ENCODE measurements around the gene TBC1D4.
A peak's percentile ranks its signal among the peaks of the same experiment; 100 is the strongest.

TBC1D4 gene

DNA sequence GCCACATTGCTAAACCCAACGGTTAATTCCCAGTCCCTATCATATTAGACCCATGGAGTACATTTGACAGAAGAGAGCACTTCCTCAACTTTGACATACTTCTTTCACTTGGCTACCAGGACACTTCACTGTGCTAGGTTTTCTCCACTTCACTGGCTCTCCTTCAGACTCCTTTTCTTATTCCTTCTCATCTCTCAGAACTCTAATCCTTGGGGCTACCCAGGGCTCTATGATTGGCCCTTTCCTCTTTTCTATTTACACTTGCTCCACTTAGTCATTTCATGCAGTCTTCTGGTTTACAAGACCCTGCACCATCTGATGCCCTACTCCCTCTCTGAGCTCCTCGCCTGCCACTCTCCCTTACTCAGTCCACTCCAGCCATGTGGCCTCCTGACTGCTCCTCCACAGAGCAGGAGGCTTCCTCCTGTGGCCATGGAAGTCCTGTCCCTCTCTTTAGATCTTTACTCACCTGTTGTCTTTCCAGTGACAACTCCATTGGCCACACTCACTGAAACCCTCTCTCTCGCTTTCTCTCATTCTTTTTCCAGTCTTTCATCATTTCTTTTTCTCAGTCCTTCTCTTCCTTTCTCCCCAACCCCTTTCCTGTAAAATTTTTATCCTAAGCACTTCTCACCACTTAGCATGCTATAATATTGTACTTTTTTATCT is 90.4 kb downstream of the TBC1D4 start:
- Histone ChIP-seq H2AFZ (ENCODE audit: low read depth, low read length) (no peak overlapping the region), H2BK120ac (ENCODE audit: low read depth, low read length) (no peak overlapping the region), H3K4me2 (ENCODE audit: low read length, poor library complexity, severe bottlenecking) (no peak overlapping the region), H3K14ac (ENCODE audit: low read length in 2 of 2) (peak overlapping the region in 1 of 2 experiments; percentile 65), H3K18ac (ENCODE audit: low read depth in 1 of 2, low read length in 2 of 2) (peak overlapping the region in 1 of 2 experiments; percentile 30), H3K4me3 (ENCODE audit: insufficient read depth in 1 of 2, low read depth in 1 of 2, low read length in 2 of 2) (no peak overlapping the region), H4K8ac (ENCODE audit: low read length) (no peak overlapping the region), H3K79me1 (replicated peaks; ENCODE audit: low read length, poor library complexity, severe bottlenecking) (peaks cover 5% of the 10 kb centered on the region), H3K27me3 (ENCODE audit: control insufficient read depth in 1 of 2, insufficient read depth in 1 of 2, low read length in 2 of 2) (no peaks in the 10 kb centered on the region), H3K27ac (ENCODE audit: low read length, poor library complexity, severe bottlenecking) (no peak overlapping the region), H4K91ac (ENCODE audit: low read length) (no peak overlapping the region), H2BK5ac (ENCODE audit: low read depth, low read length, poor library complexity, severe bottlenecking) (no peak overlapping the region), H3K23ac (ENCODE audit: low read length in 2 of 2) (no peak overlapping the region), H3K4ac (ENCODE audit: low read depth in 1 of 2, low read length in 2 of 2) (no peak overlapping the region), H3K4me1 (ENCODE audit: control insufficient read depth, insufficient read depth, low read depth, low read length) (no peaks in the 10 kb centered on the region), H2BK12ac (ENCODE audit: low read length in 2 of 2) (no peak overlapping the region), H3K9ac (ENCODE audit: low read length) (no peak overlapping the region), H3K9me3 (ENCODE audit: control insufficient read depth, low read length) (no peaks in the 10 kb centered on the region), H2BK15ac (ENCODE audit: low read depth, poor library complexity, severe bottlenecking) (no peak overlapping the region), H3K36me3 (ENCODE audit: control insufficient read depth in 1 of 2, insufficient read depth in 2 of 2, low read depth in 1 of 2, low read length in 2 of 2) (no peaks in the 10 kb centered on the region), H2AK5ac (ENCODE audit: low read length, severe bottlenecking) (no peak overlapping the region)
- WGBS = 94% methylated on average over 3 of the region's 3 CpGs
- DNase-seq = no peak

DNA sequence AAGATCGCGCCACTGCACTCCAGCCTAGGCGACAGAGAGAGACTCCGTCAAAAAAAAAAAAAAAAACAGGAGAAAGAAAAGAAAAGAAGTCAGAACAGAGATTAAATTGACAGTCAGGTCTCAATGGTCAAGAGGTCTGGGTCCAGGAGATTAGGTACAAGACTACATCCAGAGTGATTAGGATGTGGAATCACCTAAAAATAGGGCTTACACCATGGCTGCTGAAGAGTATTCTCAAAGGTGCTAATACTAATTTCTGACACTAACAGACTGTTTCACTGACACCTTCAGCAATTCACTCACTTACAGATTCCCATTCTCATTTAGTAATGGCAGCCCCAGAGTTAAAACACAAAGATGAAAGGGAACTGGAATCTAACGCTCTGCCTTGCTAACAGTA is 91.7 kb downstream of the TBC1D4 start:
- Histone ChIP-seq H2AK5ac (ENCODE audit: low read length, severe bottlenecking) (no peak overlapping the region), H3K9me3 (ENCODE audit: control insufficient read depth, low read length) (no peaks in the 10 kb centered on the region), H3K4me2 (ENCODE audit: low read length, poor library complexity, severe bottlenecking) (no peak overlapping the region), H3K23ac (ENCODE audit: low read length in 2 of 2) (no peak overlapping the region), H3K79me1 (replicated peaks; ENCODE audit: low read length, poor library complexity, severe bottlenecking) (peaks cover 5% of the 10 kb centered on the region), H2BK12ac (ENCODE audit: low read length in 2 of 2) (no peak overlapping the region), H4K8ac (ENCODE audit: low read length) (no peak overlapping the region), H3K14ac (ENCODE audit: low read length in 2 of 2) (no peak overlapping the region), H3K36me3 (ENCODE audit: control insufficient read depth in 1 of 2, insufficient read depth in 2 of 2, low read depth in 1 of 2, low read length in 2 of 2) (no peaks in the 10 kb centered on the region), H3K27me3 (ENCODE audit: control insufficient read depth in 1 of 2, insufficient read depth in 1 of 2, low read length in 2 of 2) (no peaks in the 10 kb centered on the region), H2AFZ (ENCODE audit: low read depth, low read length) (no peak overlapping the region), H2BK5ac (ENCODE audit: low read depth, low read length, poor library complexity, severe bottlenecking) (no peak overlapping the region), H3K27ac (ENCODE audit: low read length, poor library complexity, severe bottlenecking) (no peak overlapping the region), H2BK120ac (ENCODE audit: low read depth, low read length) (no peak overlapping the region), H3K4me3 (ENCODE audit: insufficient read depth in 1 of 2, low read depth in 1 of 2, low read length in 2 of 2) (no peak overlapping the region), H3K18ac (ENCODE audit: low read depth in 1 of 2, low read length in 2 of 2) (no peak overlapping the region), H3K4me1 (ENCODE audit: control insufficient read depth, insufficient read depth, low read depth, low read length) (no peaks in the 10 kb centered on the region), H4K91ac (ENCODE audit: low read length) (no peak overlapping the region), H3K4ac (ENCODE audit: low read depth in 1 of 2, low read length in 2 of 2) (no peak overlapping the region), H2BK15ac (ENCODE audit: low read depth, poor library complexity, severe bottlenecking) (no peak overlapping the region), H3K9ac (ENCODE audit: low read length) (no peak overlapping the region)
- no peak for DNase-seq
- 92% methylated on average over 5 of the region's 5 CpGs for WGBS

DNA sequence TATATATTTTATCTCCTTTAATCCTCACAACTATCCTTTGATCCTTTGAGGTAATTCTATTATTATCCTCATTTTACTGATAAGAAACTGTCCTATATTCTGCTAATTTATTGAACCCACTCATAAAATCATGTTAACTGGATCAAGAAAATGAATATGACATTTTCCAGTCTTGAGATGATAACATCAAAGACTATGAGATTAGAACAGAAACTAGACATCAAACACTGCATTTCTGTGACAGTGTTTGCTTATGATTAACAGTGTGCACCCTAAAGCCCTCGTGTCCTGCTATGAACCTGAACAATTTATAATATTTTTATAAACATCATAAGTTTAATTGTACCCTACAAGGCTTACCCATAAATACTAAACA is 96.3 kb downstream of the TBC1D4 start:
- H3K79me1 ChIP-seq (replicated peaks; ENCODE audit: low read length, poor library complexity, severe bottlenecking) = no peaks in the 10 kb centered on the region
- H4K8ac ChIP-seq (ENCODE audit: low read length) = no peak overlapping the region

DNA sequence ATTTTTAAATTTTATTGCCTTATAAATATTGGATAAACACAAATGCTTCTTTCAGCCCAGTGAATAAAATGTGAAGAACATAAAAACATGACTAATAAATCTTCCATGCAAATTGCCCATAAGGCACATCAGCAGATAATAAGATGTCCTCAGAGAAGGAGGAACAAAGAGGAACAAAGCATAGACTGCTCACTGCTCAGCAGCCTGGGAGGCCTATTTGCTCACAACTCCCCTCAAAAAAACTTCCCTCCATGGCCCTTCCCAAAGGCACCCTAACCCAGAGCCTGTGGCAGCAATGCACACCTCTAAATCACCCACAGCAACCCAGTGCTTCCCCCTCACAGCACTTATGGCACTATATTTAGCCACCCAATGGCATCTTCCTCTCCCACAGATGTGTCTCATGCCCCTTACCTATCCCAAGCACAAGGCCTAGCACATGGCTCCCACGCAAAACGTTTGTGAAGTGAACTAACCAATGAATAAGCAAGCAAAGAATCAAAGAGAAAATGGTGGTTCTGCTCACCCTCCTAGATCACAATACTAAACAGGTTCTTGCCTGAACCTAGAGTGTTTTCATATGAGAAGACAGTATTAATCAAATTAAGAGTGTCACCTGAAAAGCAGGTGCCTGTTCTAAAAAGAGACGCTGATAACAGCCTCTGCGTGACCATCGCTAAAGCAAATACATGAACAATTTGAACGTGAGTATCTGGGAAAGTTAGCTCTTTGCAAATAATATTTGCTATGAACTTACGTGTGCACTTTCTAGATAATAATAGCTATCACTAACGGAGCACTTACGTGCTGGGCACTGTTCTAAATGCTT is 96.9 kb downstream of the TBC1D4 start:
- Histone ChIP-seq H3K4ac (ENCODE audit: low read depth in 1 of 2, low read length in 2 of 2) (no peak overlapping the region), H2AK5ac (ENCODE audit: low read length, severe bottlenecking) (no peak overlapping the region), H2BK120ac (ENCODE audit: low read depth, low read length) (no peak overlapping the region), H3K27me3 (ENCODE audit: control insufficient read depth in 1 of 2, insufficient read depth in 1 of 2, low read length in 2 of 2) (no peaks in the 10 kb centered on the region), H3K4me1 (ENCODE audit: control insufficient read depth, insufficient read depth, low read depth, low read length) (no peaks in the 10 kb centered on the region), H4K91ac (ENCODE audit: low read length) (no peak overlapping the region), H3K9me3 (ENCODE audit: control insufficient read depth, low read length) (no peaks in the 10 kb centered on the region), H3K27ac (ENCODE audit: low read length, poor library complexity, severe bottlenecking) (no peak overlapping the region), H2AFZ (ENCODE audit: low read depth, low read length) (no peak overlapping the region), H2BK12ac (ENCODE audit: low read length in 2 of 2) (no peak overlapping the region), H2BK5ac (ENCODE audit: low read depth, low read length, poor library complexity, severe bottlenecking) (no peak overlapping the region), H3K4me2 (ENCODE audit: low read length, poor library complexity, severe bottlenecking) (no peak overlapping the region), H3K14ac (ENCODE audit: low read length in 2 of 2) (no peak overlapping the region), H3K23ac (ENCODE audit: low read length in 2 of 2) (no peak overlapping the region), H3K18ac (ENCODE audit: low read depth in 1 of 2, low read length in 2 of 2) (no peak overlapping the region), H3K36me3 (ENCODE audit: control insufficient read depth in 1 of 2, insufficient read depth in 2 of 2, low read depth in 1 of 2, low read length in 2 of 2) (no peaks in the 10 kb centered on the region), H4K8ac (ENCODE audit: low read length) (no peak overlapping the region), H3K9ac (ENCODE audit: low read length) (no peak overlapping the region), H2BK15ac (ENCODE audit: low read depth, poor library complexity, severe bottlenecking) (no peak overlapping the region), H3K4me3 (ENCODE audit: insufficient read depth in 1 of 2, low read depth in 1 of 2, low read length in 2 of 2) (no peak overlapping the region), H3K79me1 (replicated peaks; ENCODE audit: low read length, poor library complexity, severe bottlenecking) (no peaks in the 10 kb centered on the region)
- WGBS = 98% methylated on average over 9 of the region's 9 CpGs
- no peak for DNase-seq

More for the DNA sequence above, 96.3 kb downstream of the TBC1D4 start:
- whole genome bisulfite sequencing = no CpG with 5 or more reads among the region's 1 CpG
- no peak overlapping the region for H3K9ac ChIP-seq (ENCODE audit: low read length)
- no peak overlapping the region for H3K4me3 ChIP-seq (ENCODE audit: insufficient read depth in 1 of 2, low read depth in 1 of 2, low read length in 2 of 2)
- no peak overlapping the region for H2BK120ac ChIP-seq (ENCODE audit: low read depth, low read length)
- H2BK12ac ChIP-seq (ENCODE audit: low read length in 2 of 2) = no peak overlapping the region
- H3K4me2 ChIP-seq (ENCODE audit: low read length, poor library complexity, severe bottlenecking) = no peak overlapping the region
- H3K27ac ChIP-seq (ENCODE audit: low read length, poor library complexity, severe bottlenecking) = no peak overlapping the region
- no peaks in the 10 kb centered on the region for H3K4me1 ChIP-seq (ENCODE audit: control insufficient read depth, insufficient read depth, low read depth, low read length)
- H4K91ac ChIP-seq (ENCODE audit: low read length) = no peak overlapping the region
- H2BK5ac ChIP-seq (ENCODE audit: low read depth, low read length, poor library complexity, severe bottlenecking) = no peak overlapping the region
- no peak overlapping the region for H2AK5ac ChIP-seq (ENCODE audit: low read length, severe bottlenecking)
- H2BK15ac ChIP-seq (ENCODE audit: low read depth, poor library complexity, severe bottlenecking) = no peak overlapping the region
- no peak overlapping the region for H3K18ac ChIP-seq (ENCODE audit: low read depth in 1 of 2, low read length in 2 of 2)
- no peak overlapping the region for H3K14ac ChIP-seq (ENCODE audit: low read length in 2 of 2)
- no peak for DNase-seq
- no peak overlapping the region for H3K4ac ChIP-seq (ENCODE audit: low read depth in 1 of 2, low read length in 2 of 2)
- no peak overlapping the region for H2AFZ ChIP-seq (ENCODE audit: low read depth, low read length)
- H3K36me3 ChIP-seq (ENCODE audit: control insufficient read depth in 1 of 2, insufficient read depth in 2 of 2, low read depth in 1 of 2, low read length in 2 of 2) = no peaks in the 10 kb centered on the region
- H3K9me3 ChIP-seq (ENCODE audit: control insufficient read depth, low read length) = no peaks in the 10 kb centered on the region
- H3K23ac ChIP-seq (ENCODE audit: low read length in 2 of 2) = no peak overlapping the region
- H3K27me3 ChIP-seq (ENCODE audit: control insufficient read depth in 1 of 2, insufficient read depth in 1 of 2, low read length in 2 of 2) = no peaks in the 10 kb centered on the region
